AG20443 (cell line): ENCODE results near the gene KCNG2.
A peak's percentile ranks its signal among the peaks of the same experiment; 100 is the strongest.
"Not testable (repeated sequence)": the region's sequence is repeated elsewhere in the genome, so short reads cannot be mapped to it uniquely, and the experiment has no call there.

Experiments used
- DNase-seq: peaks from one replicate; pipeline ENCODE4 v3.0.0; 2012; ENCODE audit warnings: low spot score, mixed read lengths

KCNG2 gene

GRCh38 chr18:79871026-79871390, 73.3 kb downstream of the KCNG2 start:
- DNase-seq, result no peak

- peak; percentile 8 for DNase-seq
These were observed 73.8 kb downstream of the KCNG2 start for GRCh38 chr18:79871481-79872091.

GRCh38 chr18:79872527-79873444, 75.0 kb downstream of the KCNG2 start:
- peak; percentile 9 for DNase-seq

- DNase-seq, result peak; percentile 12
These were observed 75.8 kb downstream of the KCNG2 start for GRCh38 chr18:79873449-79874110.

GRCh38 chr18:79874553-79875530, 77.1 kb downstream of the KCNG2 start:
- DNase-seq, result peak; percentile 9

GRCh38 chr18:79875531-79875919, 77.8 kb downstream of the KCNG2 start:
- DNase-seq, result peak; percentile 4

- peak; percentile 6 for DNase-seq
These were observed 78.3 kb downstream of the KCNG2 start for GRCh38 chr18:79875931-79876461.

- DNase-seq, result peak; percentile 6
These were observed 78.8 kb downstream of the KCNG2 start for GRCh38 chr18:79876497-79876896.

GRCh38 chr18:79877163-79878091, 79.7 kb downstream of the KCNG2 start:
- peak; percentile 13 for DNase-seq

GRCh38 chr18:79878246-79878645, 80.5 kb downstream of the KCNG2 start:
- DNase-seq, result not testable (repeated sequence)

- peak; percentile 5 for DNase-seq
These were observed 81.1 kb downstream of the KCNG2 start for GRCh38 chr18:79878741-79879378.

- DNase-seq, result no peak
These were observed 81.8 kb downstream of the KCNG2 start for GRCh38 chr18:79879566-79879965.

- no peak for DNase-seq
These were observed 84.0 kb downstream of the KCNG2 start for GRCh38 chr18:79881695-79882094.

- DNase-seq, result no peak
These were observed 84.9 kb downstream of the KCNG2 start for GRCh38 chr18:79882522-79883241.

- DNase-seq, result peak; percentile 4
These were observed 85.9 kb downstream of the KCNG2 start for GRCh38 chr18:79883461-79884293.

- DNase-seq, result peak; percentile 3
These were observed 86.7 kb downstream of the KCNG2 start for GRCh38 chr18:79884294-79884962.

- DNase-seq, result peak; percentile 5
These were observed 87.4 kb downstream of the KCNG2 start for GRCh38 chr18:79884963-79885728.
